Left lung (tissue), 10 donors: Measurements from ENCODE around the gene SCAMP2. TPM values are rescaled to one million over a fixed set of nuclear protein-coding genes. Genes with fewer than 3 reads are reported as not detected.
A peak's percentile ranks its signal among the peaks of the same experiment; 100 is the strongest.

Source experiments
- ATAC-seq: fragments of 200-7000 bp; cut with Tn5 transposase; one replicate; pipeline ENCODE4 v1.9.1; 2020; ENCODE audit warnings: moderate library complexity
- DNase-seq, 4 donors: peaks; one replicate each; pipeline ENCODE4 v3.0.0-alpha.2; 2013 to 2020
- H3K27ac ChIP-seq, 2 donors: fragments of 200-600 bp; sonication (generic) in 1 of 2; one replicate each; pipeline versions ENCODE4 v1.5.0 to v1.8.0; 2020 to 2021
- H3K27me3 ChIP-seq, 2 donors: fragments of 200-600 bp; sonication (generic) in 1 of 2; one replicate each; pipeline versions ENCODE4 v1.5.0 to v1.8.0; 2020 to 2021
- H3K36me3 ChIP-seq, 2 donors: fragments of 200-600 bp; sonication (generic) in 1 of 2; one replicate each; pipeline versions ENCODE4 v1.5.0 to v1.8.0; 2020 to 2021
- H3K4me1 ChIP-seq, 2 donors: fragments of 200-600 bp; one replicate each; pipeline ENCODE4 v1.8.0; 2021
- H3K4me3 ChIP-seq, 2 donors: fragments of 200-600 bp; sonication (generic) in 1 of 2; one replicate each; pipeline versions ENCODE4 v1.5.0 to v1.8.0; 2020 to 2021; ENCODE audit warnings: mild to moderate bottlenecking in 1 of 2
- H3K9me3 ChIP-seq, 2 donors: fragments of 200-600 bp; sonication (generic) in 1 of 2; one replicate each; pipeline versions ENCODE4 v1.5.0 to v1.8.0; 2020 to 2021
- intact Hi-C, 2 donors: fragments of 100-400 bp; cut with DNase I; formaldehyde crosslinking; loops; one replicate each; pipeline versions ENCODE4 v1.11.2 to v1.14.2; 2022
- polyA plus RNA-seq, 6 donors: library from polyadenylated mRNA; unstranded; fragments of 120-200 nt; gene quantifications; one replicate each; pipeline ENCODE4 v1.2.1, GENCODE V29; 2013; ENCODE audit not compliant: insufficient read length in 6 of 6
- total RNA-seq, 2 donors: library from RNA; stranded (reverse); fragmentation: NEBNext Ultra II Directional; extraction: Animal tissue kit (Norgen Biotek cat#: 25700); gene quantifications; one replicate each; pipeline ENCODE4 v1.2.1, GENCODE V29; 2021
- TF ChIP-seq, protein P1 (sequence below), 2 donors: fragments of 200-600 bp; sonication (generic) in 1 of 2; IDR thresholded peaks; one replicate each; pipeline versions ENCODE4 v1.5.0 to v1.8.0; 2021; ENCODE audit warnings: antibody characterized with exemption in 2 of 2
- donor health status: DM: no; HTN: yes; CAD: no.
- donor health status: DM: no; HTN: no; CAD: no.

The SCAMP2 gene
- total and polyA plus RNA-seq, 8 donors, result 42.8 to 138 (median 48.0) TPM

DNA sequence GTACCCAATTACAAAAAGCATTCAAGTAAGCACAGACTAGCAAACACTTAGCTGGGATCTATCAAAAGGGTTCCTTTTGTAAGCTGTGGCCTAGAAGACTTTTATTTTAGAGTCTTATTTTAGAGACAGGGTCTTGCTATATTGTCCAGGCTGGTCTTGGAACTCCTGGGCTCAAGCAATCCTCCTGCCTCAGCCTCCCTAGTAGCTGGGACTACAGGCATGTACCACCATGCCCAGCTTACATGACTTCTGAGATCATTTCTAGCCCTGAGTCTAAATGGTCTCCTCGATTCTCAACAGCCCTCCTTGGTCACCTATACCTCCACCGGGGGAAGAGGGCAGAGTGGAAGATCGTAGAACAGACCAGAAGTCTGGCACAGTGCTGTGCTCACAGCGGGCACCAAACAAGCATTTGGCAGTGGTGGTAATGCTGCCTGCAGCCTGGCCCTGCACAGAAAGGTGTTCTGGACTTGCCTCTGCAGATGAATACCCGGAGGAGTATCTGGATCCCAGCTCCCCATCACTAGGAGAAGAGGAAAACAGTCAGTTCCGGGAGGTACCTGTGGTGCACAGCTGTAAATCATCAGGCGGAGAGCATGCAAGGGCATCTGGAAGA lies 31.1 kb upstream of the SCAMP2 start:
- peaks cover 0 to 53% of the 10 kb centered on the region in 2 donors for H3K36me3 ChIP-seq
- H3K27me3 ChIP-seq, result no peaks in the 10 kb centered on the region
- intact Hi-C loops, result no loop called here
- H3K9me3 ChIP-seq, result no peaks in the 10 kb centered on the region
- no peak overlapping the region for H3K27ac ChIP-seq
- DNase-seq (no peak), ATAC-seq (no peak)
- no peak overlapping the region for H3K4me3 ChIP-seq
- H3K4me1 ChIP-seq, result peaks cover 17 to 45% of the 10 kb centered on the region in 2 donors
- TF ChIP-seq, protein P1, sequence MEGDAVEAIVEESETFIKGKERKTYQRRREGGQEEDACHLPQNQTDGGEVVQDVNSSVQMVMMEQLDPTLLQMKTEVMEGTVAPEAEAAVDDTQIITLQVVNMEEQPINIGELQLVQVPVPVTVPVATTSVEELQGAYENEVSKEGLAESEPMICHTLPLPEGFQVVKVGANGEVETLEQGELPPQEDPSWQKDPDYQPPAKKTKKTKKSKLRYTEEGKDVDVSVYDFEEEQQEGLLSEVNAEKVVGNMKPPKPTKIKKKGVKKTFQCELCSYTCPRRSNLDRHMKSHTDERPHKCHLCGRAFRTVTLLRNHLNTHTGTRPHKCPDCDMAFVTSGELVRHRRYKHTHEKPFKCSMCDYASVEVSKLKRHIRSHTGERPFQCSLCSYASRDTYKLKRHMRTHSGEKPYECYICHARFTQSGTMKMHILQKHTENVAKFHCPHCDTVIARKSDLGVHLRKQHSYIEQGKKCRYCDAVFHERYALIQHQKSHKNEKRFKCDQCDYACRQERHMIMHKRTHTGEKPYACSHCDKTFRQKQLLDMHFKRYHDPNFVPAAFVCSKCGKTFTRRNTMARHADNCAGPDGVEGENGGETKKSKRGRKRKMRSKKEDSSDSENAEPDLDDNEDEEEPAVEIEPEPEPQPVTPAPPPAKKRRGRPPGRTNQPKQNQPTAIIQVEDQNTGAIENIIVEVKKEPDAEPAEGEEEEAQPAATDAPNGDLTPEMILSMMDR (IDR thresholded peaks at IDR 0.05), result no peak

DNA sequence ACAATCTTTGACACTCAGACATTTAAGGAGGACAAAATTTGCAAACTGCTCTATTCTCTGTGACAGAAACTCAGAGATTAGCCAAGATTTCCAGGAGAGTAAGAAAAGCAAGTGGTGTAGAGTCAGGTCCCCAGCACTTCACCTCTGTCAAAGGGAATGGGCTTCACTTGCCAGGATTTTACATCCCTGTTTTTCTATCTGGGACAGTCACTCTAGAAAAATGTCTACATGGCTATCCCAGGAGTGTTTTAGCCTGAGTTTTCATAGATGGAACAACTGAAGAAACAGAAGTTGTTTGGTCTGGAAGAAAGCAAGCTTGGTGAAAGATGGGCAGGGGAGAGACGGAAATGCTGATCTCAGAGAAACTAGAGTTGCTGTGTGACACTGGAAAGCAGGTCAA lies 30.5 kb upstream of the SCAMP2 start:
- Histone ChIP-seq H3K36me3 (peaks cover 0 to 59% of the 10 kb centered on the region in 2 donors), H3K4me1 (peaks cover 17 to 45% of the 10 kb centered on the region in 2 donors), H3K27ac (no peak overlapping the region), H3K4me3 (no peak overlapping the region), H3K27me3 (no peaks in the 10 kb centered on the region), H3K9me3 (no peaks in the 10 kb centered on the region)
- TF ChIP-seq, protein P1 (IDR thresholded peaks at IDR 0.05), result no peak
- no peak for ATAC-seq
- intact Hi-C loops, result no loop called here
- no peak for DNase-seq

DNA sequence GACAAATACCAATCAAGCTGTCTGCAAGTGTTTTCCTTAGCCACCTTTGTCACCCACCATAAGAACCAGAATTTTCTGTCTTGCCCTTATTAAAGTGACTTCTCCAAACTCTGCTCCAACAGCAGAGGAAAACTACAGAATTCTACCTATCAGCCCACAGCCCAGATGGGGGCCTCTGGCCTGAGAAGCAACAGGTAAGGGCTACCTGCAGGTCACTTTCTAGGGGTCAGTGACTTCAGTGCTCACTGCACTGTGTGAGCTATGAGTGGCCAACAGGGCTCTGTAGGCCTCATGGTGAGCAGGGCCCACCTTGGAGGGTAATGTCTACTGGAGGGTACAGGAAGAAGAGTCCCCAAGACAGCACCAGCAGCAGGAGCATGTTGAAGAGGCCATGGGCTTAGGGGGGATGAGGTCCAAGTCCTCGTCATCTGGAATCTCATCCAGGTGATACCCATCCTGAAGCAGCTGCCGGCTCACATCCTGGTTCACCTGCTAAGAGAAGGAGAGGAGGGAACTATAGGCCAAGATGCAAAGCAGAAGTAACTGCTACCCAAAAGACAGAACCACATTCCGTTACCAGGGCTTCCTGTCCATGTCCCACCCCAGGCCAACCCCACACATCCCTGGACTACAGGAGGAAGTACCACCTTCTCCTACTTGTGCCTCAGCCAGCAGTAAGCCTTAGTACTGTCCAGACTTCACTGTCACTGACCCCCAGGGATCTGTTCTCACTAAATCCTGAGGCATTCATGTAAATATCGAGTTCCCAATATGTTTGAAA lies 29.3 kb upstream of the SCAMP2 start:
- intact Hi-C loops, result no loop called here
- Histone ChIP-seq H3K36me3 (peaks cover 0 to 71% of the 10 kb centered on the region in 2 donors), H3K27ac (no peak overlapping the region), H3K4me3 (no peak overlapping the region), H3K9me3 (no peaks in the 10 kb centered on the region), H3K27me3 (no peaks in the 10 kb centered on the region), H3K4me1 (peaks cover 17 to 42% of the 10 kb centered on the region in 2 donors)
- TF ChIP-seq, protein P1 (IDR thresholded peaks at IDR 0.05), result no peak
- DNase-seq, result no peak
- ATAC-seq, result no peak

DNA sequence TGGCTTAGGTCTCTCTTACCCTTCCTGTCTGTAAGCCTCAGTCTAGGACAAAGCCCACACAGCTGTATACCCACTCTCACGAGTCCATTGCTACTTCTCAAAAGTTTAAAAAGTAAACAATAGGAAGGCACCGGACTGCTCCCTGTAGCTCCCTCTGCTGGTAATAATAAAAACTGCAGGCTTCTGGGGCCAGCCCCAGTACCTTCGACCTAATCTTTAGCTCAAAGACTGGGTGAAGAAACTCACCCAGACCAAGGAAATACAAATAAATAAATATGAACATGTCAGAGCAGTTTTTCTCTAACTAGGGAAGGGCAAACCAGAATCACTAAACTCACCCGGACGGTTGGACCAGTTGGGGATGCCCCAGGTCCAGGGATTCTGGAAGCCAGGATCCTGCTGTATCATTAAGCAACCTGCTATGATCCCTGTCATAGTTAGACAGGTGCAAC lies 28.5 kb upstream of the SCAMP2 start:
- peaks cover 17 to 36% of the 10 kb centered on the region in 2 donors for H3K4me1 ChIP-seq
- no peak overlapping the region for H3K4me3 ChIP-seq
- intact Hi-C loops, result no loop called here
- ATAC-seq, result peak; percentile 68
- H3K36me3 ChIP-seq, result peaks cover 0 to 80% of the 10 kb centered on the region in 2 donors
- H3K27me3 ChIP-seq, result no peaks in the 10 kb centered on the region
- H3K9me3 ChIP-seq, result no peaks in the 10 kb centered on the region
- TF ChIP-seq, protein P1 (IDR thresholded peaks at IDR 0.05), result peak; percentile 91 to 93
- DNase-seq, result peak in 3 of 4 donors; percentile 34 to 61 (median 43)
- H3K27ac ChIP-seq, result no peak overlapping the region

DNA sequence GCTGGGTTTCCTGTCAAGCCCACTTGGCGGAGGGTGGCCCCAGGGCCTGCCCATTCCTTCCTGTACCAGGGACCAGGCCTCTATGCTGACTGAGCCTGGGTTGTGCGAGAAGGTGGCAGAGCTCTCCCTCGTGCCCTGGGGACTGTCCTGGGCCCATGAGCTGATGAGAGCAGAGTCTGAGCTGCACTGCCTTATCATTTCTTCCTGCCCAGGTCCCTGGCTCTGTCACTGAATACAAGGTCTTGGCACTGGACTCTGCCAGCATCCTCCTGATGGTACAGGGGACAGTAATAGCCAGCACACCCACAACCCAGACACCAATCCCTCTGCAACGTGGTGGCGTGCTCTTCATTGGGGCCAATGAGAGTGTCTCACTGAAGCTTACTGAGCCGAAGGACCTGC lies 24.1 kb upstream of the SCAMP2 start:
- TF ChIP-seq, protein P1 (IDR thresholded peaks at IDR 0.05), result no peak
- H3K9me3 ChIP-seq, result no peaks in the 10 kb centered on the region
- H3K4me1 ChIP-seq, result peaks cover 4 to 12% of the 10 kb centered on the region in 2 donors
- no peak overlapping the region for H3K27ac ChIP-seq
- ATAC-seq (no peak), DNase-seq (no peak)
- no peaks in the 10 kb centered on the region for H3K27me3 ChIP-seq
- H3K4me3 ChIP-seq, result no peak overlapping the region
- H3K36me3 ChIP-seq, result peaks cover 0 to 70% of the 10 kb centered on the region in 2 donors
- intact Hi-C loops, result no loop called here
